Measurements from ENCODE around the gene HIPK2.

- TF ChIP-seq CTCF (conservative IDR thresholded peaks at IDR 0.05; ENCODE audit: low read length) (no peak), EZH2phosphoT487 (IDR thresholded peaks at IDR 0.05; ENCODE audit: borderline replicate concordance, low read depth, low read length) (no peak)
Observed at GRCh38 chr7:139744768-139745677, 32.8 kb downstream of the HIPK2 start.
